H9 (cell line): ENCODE measurements around the gene PRAMEF17. TPM values are rescaled to one million over a fixed set of nuclear protein-coding genes. Genes with fewer than 3 reads are reported as not detected.
"Not testable (repeated sequence)": the region's sequence is repeated elsewhere in the genome, so short reads cannot be mapped to it uniquely, and the experiment has no call there.

Experiments
- DNase-seq: peaks from one replicate; pipeline ENCODE4 v3.0.0-alpha.2; 2017
- H2AFZ ChIP-seq: one replicate; pipeline ENCODE4 v1.6.1; 2013; ENCODE audit warnings: mild to moderate bottlenecking, low read length, control low read depth, moderate library complexity
- H2AK5ac ChIP-seq: 2 replicates; pipeline ENCODE4 v1.6.1; 2013; ENCODE audit warnings: low read length, control low read depth, mixed read lengths; ENCODE audit not compliant: insufficient read length
- H2BK120ac ChIP-seq: one replicate; pipeline ENCODE4 v1.6.1; 2013; ENCODE audit warnings: low read depth, mild to moderate bottlenecking, low read length, control low read depth, inconsistent platforms; ENCODE audit not compliant: poor library complexity, severe bottlenecking
- H2BK12ac ChIP-seq: 2 replicates; pipeline ENCODE4 v1.6.1; 2013; ENCODE audit warnings: low read length, control low read depth, mixed read lengths, low read depth; ENCODE audit not compliant: insufficient read length
- H2BK15ac ChIP-seq: 2 replicates; pipeline ENCODE4 v1.6.1; 2013; ENCODE audit warnings: low read depth, low read length, control low read depth
- H2BK20ac ChIP-seq: one replicate; pipeline ENCODE4 v1.6.1; 2013; ENCODE audit warnings: low read depth, mild to moderate bottlenecking, low read length, control low read depth, inconsistent platforms; ENCODE audit not compliant: poor library complexity, severe bottlenecking
- H2BK5ac ChIP-seq: 2 replicates; pipeline ENCODE4 v1.6.1; 2013; ENCODE audit warnings: low read length, control low read depth, mixed read lengths; ENCODE audit not compliant: insufficient read length
- H3K14ac ChIP-seq: 2 replicates; pipeline ENCODE4 v1.6.1; 2013; ENCODE audit warnings: low read length, control low read depth; ENCODE audit not compliant: insufficient read depth
- H3K18ac ChIP-seq: 2 replicates; pipeline ENCODE4 v1.6.1; 2013; ENCODE audit warnings: low read depth, mild to moderate bottlenecking, mixed read lengths, low read length, control low read depth; ENCODE audit not compliant: insufficient read length
- H3K23ac ChIP-seq: 2 replicates; pipeline ENCODE4 v1.6.1; 2013; ENCODE audit warnings: low read length, control low read depth, mixed read lengths, low read depth; ENCODE audit not compliant: insufficient read length
- H3K23me2 ChIP-seq: 2 replicates; pipeline ENCODE4 v1.6.1; 2013; ENCODE audit warnings: low read depth, mild to moderate bottlenecking, mixed read lengths, low read length, control low read depth; ENCODE audit not compliant: insufficient read length, poor library complexity, severe bottlenecking
- H3K27ac ChIP-seq: 2 replicates; pipeline ENCODE4 v1.5.1; 2013; ENCODE audit warnings: low read length, control low read depth, mixed read lengths, low read depth; ENCODE audit not compliant: insufficient read length
- H3K27me3 ChIP-seq: 2 replicates; pipeline ENCODE4 v1.6.1; 2013; ENCODE audit warnings: low read length, control low read depth, inconsistent platforms; ENCODE audit not compliant: insufficient read depth
- H3K4ac ChIP-seq: 2 replicates; pipeline ENCODE4 v1.6.1; 2013; ENCODE audit warnings: low read depth, mild to moderate bottlenecking, control low read depth, inconsistent platforms, low read length, moderate library complexity
- H3K4me1 ChIP-seq: 2 replicates; pipeline ENCODE4 v1.6.1; 2013; ENCODE audit warnings: low read length, control low read depth, inconsistent platforms; ENCODE audit not compliant: insufficient read depth
- H3K4me2 ChIP-seq: 2 replicates; pipeline ENCODE4 v1.6.1; 2013; ENCODE audit warnings: low read length, control low read depth, mixed read lengths; ENCODE audit not compliant: insufficient read length, insufficient read depth
- H3K56ac ChIP-seq: 2 replicates; pipeline ENCODE4 v1.6.1; 2013; ENCODE audit warnings: low read depth, mild to moderate bottlenecking, mixed read lengths, low read length, control low read depth; ENCODE audit not compliant: insufficient read length
- H3K79me1 ChIP-seq: 2 replicates; pipeline ENCODE4 v1.6.1; 2013; ENCODE audit warnings: low read depth, mild to moderate bottlenecking, moderate library complexity, low read length, control low read depth, inconsistent platforms; ENCODE audit not compliant: insufficient read depth, poor library complexity, severe bottlenecking
- H3K79me2 ChIP-seq: 2 replicates; pipeline ENCODE4 v1.6.1; 2013; ENCODE audit warnings: low read length, control low read depth, inconsistent platforms; ENCODE audit not compliant: insufficient read depth
- H3K9ac ChIP-seq: 2 replicates; pipeline ENCODE4 v1.6.1; 2013; ENCODE audit warnings: low read length, control low read depth, mixed read lengths; ENCODE audit not compliant: insufficient read length; ENCODE audit errors: extremely low read depth
- H3K9me3 ChIP-seq: one replicate; pipeline ENCODE4 v1.6.1; 2013; ENCODE audit warnings: low read depth, low read length, inconsistent platforms; ENCODE audit not compliant: control insufficient read depth
- H3T11ph ChIP-seq: one replicate; pipeline ENCODE4 v1.6.1; 2013; ENCODE audit warnings: mild to moderate bottlenecking, low read length, control low read depth, inconsistent platforms
- H4K20me1 ChIP-seq: one replicate; pipeline ENCODE4 v1.6.1; 2013; ENCODE audit not compliant: control insufficient read depth, insufficient read length, insufficient read depth
- H4K5ac ChIP-seq: 2 replicates; pipeline ENCODE4 v1.6.1; 2013; ENCODE audit warnings: low read depth, mild to moderate bottlenecking, mixed read lengths, low read length, control low read depth; ENCODE audit not compliant: insufficient read length
- H4K8ac ChIP-seq: replicated peaks from 2 replicates; pipeline ENCODE4 v1.6.1; 2013; ENCODE audit warnings: low read length, control low read depth, mixed read lengths, low read depth; ENCODE audit not compliant: insufficient read length
- H4K91ac ChIP-seq: 2 replicates; pipeline ENCODE4 v1.6.1; 2013; ENCODE audit warnings: low read depth, mild to moderate bottlenecking, moderate library complexity, mixed read lengths, low read length, control low read depth; ENCODE audit not compliant: insufficient read length
- H3K27ac Mint-ChIP-seq, 3 experiments: 2 replicates in 2 of 3; 3 replicates in 1 of 3; pipeline ENCODE4 v1.8.0; 2020 to 2021; ENCODE audit warnings: mixed read lengths in 3 of 3, mild to moderate bottlenecking in 1 of 3, moderate library complexity in 1 of 3
- H3K27me3 Mint-ChIP-seq: 2 replicates; pipeline ENCODE4 v1.8.0; 2021; ENCODE audit warnings: low read depth, mild to moderate bottlenecking, moderate library complexity, mixed read lengths
- H3K36me3 Mint-ChIP-seq, 3 experiments: 2 replicates in 2 of 3; 3 replicates in 1 of 3; pipeline ENCODE4 v1.8.0; 2020 to 2021; ENCODE audit warnings: low read depth in 3 of 3, mixed read lengths in 3 of 3; ENCODE audit not compliant: insufficient read depth in 1 of 3
- H3K4me1 Mint-ChIP-seq, 2 experiments: 2 replicates each; pipeline ENCODE4 v1.8.0; 2020; ENCODE audit warnings: mixed read lengths in 2 of 2
- H3K4me3 Mint-ChIP-seq, 2 experiments: 2 replicates in 1 of 2; 3 replicates in 1 of 2; pipeline ENCODE4 v1.8.0; 2020 to 2021; ENCODE audit warnings: mild to moderate bottlenecking in 2 of 2, mixed read lengths in 2 of 2, moderate library complexity in 1 of 2
- H3K9me3 Mint-ChIP-seq, 2 experiments: 2 replicates in 1 of 2; 3 replicates in 1 of 2; pipeline ENCODE4 v1.8.0; 2020; ENCODE audit warnings: mild to moderate bottlenecking in 2 of 2, mixed read lengths in 2 of 2, moderate library complexity in 1 of 2
- CTCF ChIP-seq: fragments of 200-600 bp; sonication (generic); conservative IDR thresholded peaks from 3 replicates; pipeline ENCODE4 v1.8.0; 2021; ENCODE audit warnings: antibody characterized with exemption, mild to moderate bottlenecking
- WGBS: extraction: QIAGEN DNeasy Blood & Tissue Kit; methylation state at CpG from one replicate; pipeline ENCODE4 v1.1.7; 2013; ENCODE audit warnings: missing lambda C conversion rate, low lambda C conversion rate, mixed read lengths; ENCODE audit not compliant: insufficient read length; ENCODE audit errors: extremely low coverage; 5-methylcytosine and 5-hydroxymethylcytosine counted together
- total RNA-seq: library from RNA; stranded (reverse); gene quantifications from 2 replicates; pipeline ENCODE4 v1.2.1, GENCODE V29; 2021

The PRAMEF17 gene
- total RNA-seq, 1 experiment from 2014 or later = not detected

GRCh38 chr1:13407811-13408210 lies 18.4 kb downstream of the PRAMEF17 start:
- WGBS = no CpG with 5 or more reads among the region's 4 CpGs
- H3K36me3 Mint-ChIP-seq = peaks cover 0 to 24% (median 9%) of the 10 kb centered on the region in 3 experiments; a peak in 5 of 7 replicates
- DNase-seq = no peak
- TF ChIP-seq CTCF = no peak
- Histone ChIP-seq H2BK12ac (no peak overlapping the region), H2BK5ac (no peak overlapping the region), H3K14ac (no peak overlapping the region), H3K79me2 (no peaks in the 10 kb centered on the region), H3K56ac (no peak overlapping the region), H3K23ac (no peak overlapping the region), H3K23me2 (no peaks in the 10 kb centered on the region), H3K79me1 (no peaks in the 10 kb centered on the region), H2AFZ (no peak overlapping the region), H3K27ac (no peak overlapping the region), H3K9ac (no peak overlapping the region), H4K8ac (no peak overlapping the region), H3K18ac (no peak overlapping the region), H2BK20ac (no peak overlapping the region), H3K4ac (no peak overlapping the region), H3T11ph (no peak overlapping the region), H2BK120ac (no peak overlapping the region), H2AK5ac (no peak overlapping the region), H4K20me1 (no peaks in the 10 kb centered on the region), H3K9me3 (peaks cover 53% of the 10 kb centered on the region), H4K5ac (no peak overlapping the region), H2BK15ac (no peak overlapping the region), H3K4me1 (no peaks in the 10 kb centered on the region), H4K91ac (no peak overlapping the region), H3K27me3 (no peaks in the 10 kb centered on the region), H3K4me2 (no peak overlapping the region)
- peaks cover 73 to 90% of the 10 kb centered on the region in 2 experiments for H3K9me3 Mint-ChIP-seq
- peaks cover 2% of the 10 kb centered on the region for H3K27me3 Mint-ChIP-seq
- no peak overlapping the region for H3K4me3 Mint-ChIP-seq
- no peaks in the 10 kb centered on the region for H3K4me1 Mint-ChIP-seq
- H3K27ac Mint-ChIP-seq = no peak overlapping the region

GRCh38 chr1:13410150-13410549 lies 20.7 kb downstream of the PRAMEF17 start, which contains the start of gene PRAMEF20:
TSS of gene PRAMEF20 (plus strand) at chr1:13410450. CDS start at chr1:13416355, 5,905 bp downstream.
- H3K9me3 ChIP-seq = peaks cover 42% of the 10 kb centered on the region
- not testable (repeated sequence) for H2BK120ac ChIP-seq, H3K4me1 Mint-ChIP-seq, H3K79me2 ChIP-seq, H4K5ac ChIP-seq, H2AFZ ChIP-seq, H3K9ac ChIP-seq, H3K4ac ChIP-seq, H3K27me3 ChIP-seq, H3K23me2 ChIP-seq, H3K27ac Mint-ChIP-seq, H3K18ac ChIP-seq, H2BK20ac ChIP-seq, H3T11ph ChIP-seq, H4K20me1 ChIP-seq, H3K27ac ChIP-seq, H4K8ac ChIP-seq, H3K4me1 ChIP-seq, H2AK5ac ChIP-seq, H3K56ac ChIP-seq, H2BK12ac ChIP-seq, H3K23ac ChIP-seq, DNase-seq, H3K4me2 ChIP-seq, H2BK5ac ChIP-seq, H3K79me1 ChIP-seq, H3K14ac ChIP-seq, H4K91ac ChIP-seq, H3K27me3 Mint-ChIP-seq, H3K4me3 Mint-ChIP-seq, H2BK15ac ChIP-seq
- Mint-ChIP-seq H3K36me3 (peaks cover 0 to 20% (median 0%) of the 10 kb centered on the region in 3 experiments; a peak in 3 of 7 replicates), H3K9me3 (peaks cover 73 to 93% of the 10 kb centered on the region in 2 experiments)
- no CpG with 5 or more reads among the region's 4 CpGs for WGBS
